ENCODE results near the gene SYCE1. TPM values are rescaled to one million over a fixed set of nuclear protein-coding genes. Genes with fewer than 3 reads are reported as not detected.

SYCE1 gene
- total RNA-seq, 1 experiment from 2014 or later, result not detected

DNA sequence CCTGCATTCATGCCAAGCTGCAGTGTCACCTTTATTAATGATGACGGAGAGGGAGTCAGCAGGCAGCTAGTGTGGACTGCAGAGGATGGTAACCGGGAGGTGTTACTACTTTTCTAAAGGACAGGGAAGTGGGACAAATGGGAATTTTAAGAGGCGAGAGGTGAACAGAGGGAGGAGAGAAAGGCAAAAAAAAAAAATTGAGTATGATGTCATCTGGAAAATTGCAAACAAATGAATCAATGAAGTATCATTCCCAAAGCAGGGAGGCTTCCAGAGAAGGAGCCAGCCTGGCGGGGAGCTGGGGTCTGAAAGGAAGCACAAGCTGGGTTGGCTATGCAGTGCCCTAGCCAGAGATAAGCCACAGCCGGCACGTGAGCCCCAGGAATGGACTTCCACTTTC is 48.3 kb upstream of the SYCE1 start:
- ChIA-PET CTCF (interaction anchor here (1.2 kb wide), 1 partner anchor 175 kb away, joined by 4 read pairs; no protein-coding TSS in a partner anchor), POLR2A (no interaction called here)
- TF ChIP-seq, protein P1, sequence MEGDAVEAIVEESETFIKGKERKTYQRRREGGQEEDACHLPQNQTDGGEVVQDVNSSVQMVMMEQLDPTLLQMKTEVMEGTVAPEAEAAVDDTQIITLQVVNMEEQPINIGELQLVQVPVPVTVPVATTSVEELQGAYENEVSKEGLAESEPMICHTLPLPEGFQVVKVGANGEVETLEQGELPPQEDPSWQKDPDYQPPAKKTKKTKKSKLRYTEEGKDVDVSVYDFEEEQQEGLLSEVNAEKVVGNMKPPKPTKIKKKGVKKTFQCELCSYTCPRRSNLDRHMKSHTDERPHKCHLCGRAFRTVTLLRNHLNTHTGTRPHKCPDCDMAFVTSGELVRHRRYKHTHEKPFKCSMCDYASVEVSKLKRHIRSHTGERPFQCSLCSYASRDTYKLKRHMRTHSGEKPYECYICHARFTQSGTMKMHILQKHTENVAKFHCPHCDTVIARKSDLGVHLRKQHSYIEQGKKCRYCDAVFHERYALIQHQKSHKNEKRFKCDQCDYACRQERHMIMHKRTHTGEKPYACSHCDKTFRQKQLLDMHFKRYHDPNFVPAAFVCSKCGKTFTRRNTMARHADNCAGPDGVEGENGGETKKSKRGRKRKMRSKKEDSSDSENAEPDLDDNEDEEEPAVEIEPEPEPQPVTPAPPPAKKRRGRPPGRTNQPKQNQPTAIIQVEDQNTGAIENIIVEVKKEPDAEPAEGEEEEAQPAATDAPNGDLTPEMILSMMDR (IDR thresholded peaks at IDR 0.05), result no peak
- TF ChIP-seq POLR2AphosphoS5 (IDR thresholded peaks at IDR 0.05; ENCODE audit: low read depth, low read length), result no peak
- TF ChIP-seq, protein P2, sequence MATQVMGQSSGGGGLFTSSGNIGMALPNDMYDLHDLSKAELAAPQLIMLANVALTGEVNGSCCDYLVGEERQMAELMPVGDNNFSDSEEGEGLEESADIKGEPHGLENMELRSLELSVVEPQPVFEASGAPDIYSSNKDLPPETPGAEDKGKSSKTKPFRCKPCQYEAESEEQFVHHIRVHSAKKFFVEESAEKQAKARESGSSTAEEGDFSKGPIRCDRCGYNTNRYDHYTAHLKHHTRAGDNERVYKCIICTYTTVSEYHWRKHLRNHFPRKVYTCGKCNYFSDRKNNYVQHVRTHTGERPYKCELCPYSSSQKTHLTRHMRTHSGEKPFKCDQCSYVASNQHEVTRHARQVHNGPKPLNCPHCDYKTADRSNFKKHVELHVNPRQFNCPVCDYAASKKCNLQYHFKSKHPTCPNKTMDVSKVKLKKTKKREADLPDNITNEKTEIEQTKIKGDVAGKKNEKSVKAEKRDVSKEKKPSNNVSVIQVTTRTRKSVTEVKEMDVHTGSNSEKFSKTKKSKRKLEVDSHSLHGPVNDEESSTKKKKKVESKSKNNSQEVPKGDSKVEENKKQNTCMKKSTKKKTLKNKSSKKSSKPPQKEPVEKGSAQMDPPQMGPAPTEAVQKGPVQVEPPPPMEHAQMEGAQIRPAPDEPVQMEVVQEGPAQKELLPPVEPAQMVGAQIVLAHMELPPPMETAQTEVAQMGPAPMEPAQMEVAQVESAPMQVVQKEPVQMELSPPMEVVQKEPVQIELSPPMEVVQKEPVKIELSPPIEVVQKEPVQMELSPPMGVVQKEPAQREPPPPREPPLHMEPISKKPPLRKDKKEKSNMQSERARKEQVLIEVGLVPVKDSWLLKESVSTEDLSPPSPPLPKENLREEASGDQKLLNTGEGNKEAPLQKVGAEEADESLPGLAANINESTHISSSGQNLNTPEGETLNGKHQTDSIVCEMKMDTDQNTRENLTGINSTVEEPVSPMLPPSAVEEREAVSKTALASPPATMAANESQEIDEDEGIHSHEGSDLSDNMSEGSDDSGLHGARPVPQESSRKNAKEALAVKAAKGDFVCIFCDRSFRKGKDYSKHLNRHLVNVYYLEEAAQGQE (IDR thresholded peaks at IDR 0.05; ENCODE audit: insufficient read depth in 1 of 2, low read depth in 2 of 2, low read length in 1 of 2), result no peak
- no peak for TF ChIP-seq TCF7L2 (IDR thresholded peaks at IDR 0.05; ENCODE audit: low read depth, low read length)
- TF ChIP-seq SIN3A (IDR thresholded peaks at IDR 0.05; ENCODE audit: borderline replicate concordance, insufficient read depth, low read depth, low read length), result no peak
- no peak for ATAC-seq
- no peaks in the 10 kb centered on the region; the same call in 1 of the 2 replicates for H3K27me3 ChIP-seq (ENCODE audit: control insufficient read depth, insufficient read depth, low read length)
- no peak for DNase-seq (ENCODE audit: low read depth, low spot score)
- no peaks in the 10 kb centered on the region for H3K36me3 ChIP-seq (ENCODE audit: control insufficient read depth, insufficient read depth, low read length)
- no peak overlapping the region for H3K27ac ChIP-seq (ENCODE audit: low read length)
- intact Hi-C loops (cut with micrococcal nuclease; ENCODE audit: unreplicated experiment), result no loop called here
- no peak overlapping the region for H3K4me3 ChIP-seq (ENCODE audit: low read depth in 2 of 2, low read length in 2 of 2)
- in situ Hi-C loops (cut with HindIII; ENCODE audit: low pct_unique_long_range_greater_than_20kb, low sequenced_read_pairs), result no loop called here
- BruUV-seq (replicated peaks), result no TSS peak
- H3K4me1 ChIP-seq (ENCODE audit: control insufficient read depth, insufficient read depth, low read length), result no peaks in the 10 kb centered on the region
- no peaks in the 10 kb centered on the region; the same call in 1 of the 2 replicates for H3K9me3 ChIP-seq (ENCODE audit: control insufficient read depth, insufficient read depth, low read depth, low read length)

DNA sequence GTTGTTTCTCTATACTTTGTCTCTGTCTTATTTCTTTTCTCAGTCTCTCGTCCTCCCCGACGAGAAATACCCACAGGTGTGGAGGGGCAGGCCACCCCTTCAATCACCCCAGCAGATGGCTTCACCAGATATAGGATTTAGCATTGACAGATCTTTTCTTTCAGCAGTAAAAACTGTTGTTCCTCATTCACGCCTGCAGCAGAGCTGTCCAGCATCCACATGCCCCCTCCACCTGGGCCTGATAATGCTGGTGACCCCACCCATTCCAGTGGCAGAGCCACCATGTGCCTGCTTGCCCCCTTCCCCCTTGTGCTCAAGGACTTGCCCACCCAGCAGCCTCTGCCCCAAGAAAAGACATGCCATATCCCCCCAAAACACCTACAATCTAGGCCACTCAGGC is 45.7 kb upstream of the SYCE1 start:
- Histone ChIP-seq H3K9me3 (ENCODE audit: control insufficient read depth, insufficient read depth, low read depth, low read length) (peaks cover 14% of the 10 kb centered on the region), H3K4me1 (ENCODE audit: control insufficient read depth, insufficient read depth, low read length) (no peaks in the 10 kb centered on the region), H3K36me3 (ENCODE audit: control insufficient read depth, insufficient read depth, low read length) (no peaks in the 10 kb centered on the region), H3K27me3 (ENCODE audit: control insufficient read depth, insufficient read depth, low read length) (peaks cover 10% of the 10 kb centered on the region), H3K4me3 (ENCODE audit: low read depth in 2 of 2, low read length in 2 of 2) (no peak overlapping the region), H3K27ac (ENCODE audit: low read length) (no peak overlapping the region)
- ChIA-PET CTCF (no interaction called here), POLR2A (no interaction called here)
- no peak for TF ChIP-seq SIN3A (IDR thresholded peaks at IDR 0.05; ENCODE audit: borderline replicate concordance, insufficient read depth, low read depth, low read length)
- TF ChIP-seq, protein P1 (IDR thresholded peaks at IDR 0.05), result no peak
- no peak for TF ChIP-seq POLR2AphosphoS5 (IDR thresholded peaks at IDR 0.05; ENCODE audit: low read depth, low read length)
- TF ChIP-seq, protein P2 (IDR thresholded peaks at IDR 0.05; ENCODE audit: insufficient read depth in 1 of 2, low read depth in 2 of 2, low read length in 1 of 2), result no peak
- TF ChIP-seq TCF7L2 (IDR thresholded peaks at IDR 0.05; ENCODE audit: low read depth, low read length), result no peak
- in situ Hi-C loops (cut with HindIII; ENCODE audit: low pct_unique_long_range_greater_than_20kb, low sequenced_read_pairs) (no loop called here), intact Hi-C loops (cut with micrococcal nuclease; ENCODE audit: unreplicated experiment) (no loop called here)
- no peak for ATAC-seq
- no peak for DNase-seq (ENCODE audit: low read depth, low spot score)
- no TSS peak for BruUV-seq (replicated peaks)

Data from Panc1 (cell line).